Right ventricle myocardium inferior (tissue), 1 donor: ENCODE results near the gene ATG9B. TPM values are rescaled to one million over a fixed set of nuclear protein-coding genes. Genes with fewer than 3 reads are reported as not detected.

ENCODE experiments used
- ATAC-seq: fragments of 200-7000 bp; cut with Tn5 transposase; one replicate; pipeline ENCODE4 v1.9.1; 2020; ENCODE audit warnings: mild to moderate bottlenecking, moderate library complexity
- DNase-seq: peaks from one replicate; pipeline ENCODE4 v3.0.0; 2021; ENCODE audit errors: missing footprints
- intact Hi-C: fragments of 100-400 bp; cut with DNase I; formaldehyde crosslinking; loops from one replicate; pipeline ENCODE4 v1.11.0; 2022
- total RNA-seq: library from RNA; stranded (reverse); fragmentation: NEBNext Ultra II Directional; extraction: Animal tissue kit (Norgen Biotek cat#: 25700); gene quantifications from one replicate; pipeline ENCODE4 v1.2.1, GENCODE V29; 2021
- donor health status: DM: no; HTN: yes; CAD: no; lungs with severe emphysema.

ATG9B gene
- total RNA-seq, 1 donor from 2014 or later: not detected

- DNase-seq (peak; percentile 80), ATAC-seq (peak; percentile 67)
- intact Hi-C loops: loop anchor here (1.0 to 10.0 kb wide), 2 partner anchors 11 to 152 kb away; no protein-coding TSS in a partner anchor
These were observed 47.5 kb downstream of the ATG9B start for GRCh38 chr7:150976529-150977381.

- DNase-seq: no peak
- ATAC-seq: no peak
- intact Hi-C loops: loop anchor here (10.0 kb wide), 1 partner anchor 151 kb away; no protein-coding TSS in a partner anchor
These were observed 48.6 kb downstream of the ATG9B start for GRCh38 chr7:150975536-150976319.

GRCh38 chr7:150974468-150975391, 49.6 kb downstream of the ATG9B start:
- DNase-seq: peak; percentile 77
- intact Hi-C loops: loop anchor here (10.0 kb wide), 1 partner anchor 150 kb away; no protein-coding TSS in a partner anchor
- no peak for ATAC-seq

- peak; percentile 55 for DNase-seq
- no peak for ATAC-seq
- intact Hi-C loops: loop anchor here (10.0 kb wide), 1 partner anchor 149 kb away; no protein-coding TSS in a partner anchor
These were observed 50.5 kb downstream of the ATG9B start for GRCh38 chr7:150973571-150974451.

- DNase-seq: peak; percentile 67
- intact Hi-C loops: loop anchor here (10.0 kb wide), 1 partner anchor 148 kb away; no protein-coding TSS in a partner anchor
These were observed 51.6 kb downstream of the ATG9B start for GRCh38 chr7:150972741-150973140.

GRCh38 chr7:150972023-150972468, 52.2 kb downstream of the ATG9B start:
- DNase-seq: peak; percentile 85
- intact Hi-C loops: loop anchor here (10.0 kb wide), 1 partner anchor 147 kb away; no protein-coding TSS in a partner anchor
- peak; percentile 73 for ATAC-seq

More at GRCh38 chr7:150972741-150973140, 51.6 kb downstream of the ATG9B start:
- ATAC-seq: no peak

- peak; percentile 70 for DNase-seq
- no peak for ATAC-seq
These were observed 52.9 kb downstream of the ATG9B start for GRCh38 chr7:150971242-150972022.

GRCh38 chr7:150970424-150970823, 53.9 kb downstream of the ATG9B start:
- no peak for ATAC-seq

More at GRCh38 chr7:150971242-150972022, 52.9 kb downstream of the ATG9B start:
- intact Hi-C loops: loop anchor here (10.0 kb wide), 1 partner anchor 147 kb away; no protein-coding TSS in a partner anchor

GRCh38 chr7:150969475-150969874, 54.8 kb downstream of the ATG9B start:
- DNase-seq (peak; percentile 53), ATAC-seq (no peak)
- intact Hi-C loops: no loop called here

More at GRCh38 chr7:150970424-150970823, 53.9 kb downstream of the ATG9B start:
- DNase-seq: peak; percentile 55
- intact Hi-C loops: loop anchor here (10.0 kb wide), 1 partner anchor 146 kb away; no protein-coding TSS in a partner anchor

GRCh38 chr7:150968734-150969372, 55.4 kb downstream of the ATG9B start:
- peak; percentile 62 for DNase-seq
- intact Hi-C loops: no loop called here
- ATAC-seq: no peak

- intact Hi-C loops: no loop called here
- peak; percentile 70 for DNase-seq
- ATAC-seq: peak; percentile 18
These were observed 56.1 kb downstream of the ATG9B start for GRCh38 chr7:150968056-150968733.

GRCh38 chr7:150967349-150967748, 56.9 kb downstream of the ATG9B start:
- no peak for DNase-seq
- intact Hi-C loops: no loop called here
- ATAC-seq: no peak

- intact Hi-C loops: no loop called here
- ATAC-seq: peak; percentile 14
- DNase-seq: peak; percentile 51
These were observed 58.3 kb downstream of the ATG9B start for GRCh38 chr7:150966002-150966401.

GRCh38 chr7:150965273-150965830, 58.9 kb downstream of the ATG9B start:
- intact Hi-C loops: loop anchor here (1.0 kb wide), 1 partner anchor 12 kb away; no protein-coding TSS in a partner anchor
- no peak for ATAC-seq
- DNase-seq: peak; percentile 64
